WTC11 (cell line): Measurements from ENCODE around the gene ACOXL. TPM values are rescaled to one million over a fixed set of nuclear protein-coding genes. Genes with fewer than 3 reads are reported as not detected.

Experiments used
- ATAC-seq: fragments of 200-7000 bp; cut with Tn5 transposase; 2 replicates; pipeline ENCODE4 v1.10.0; 2021; ENCODE audit warnings: mild to moderate bottlenecking, moderate library complexity
- CTCF ChIA-PET: fragments of 300-600 bp; sonication (Branson Sonifier 250); formaldehyde crosslinking; loops from one replicate; lab custom pipeline; 2021; ENCODE audit warnings: antibody characterized with exemption; lab: Charles Lee
- POLR2A ChIA-PET: fragments of 350-600 bp; sonication (Branson Sonifier 250); formaldehyde crosslinking; loops from one replicate; lab custom pipeline; 2021; ENCODE audit warnings: antibody characterized with exemption; lab: Charles Lee
- DNase-seq: peaks from one replicate; pipeline ENCODE4 v3.0.0; 2021; ENCODE audit warnings: low spot score
- H3K27ac Mint-ChIP-seq: 2 replicates; pipeline ENCODE4 v1.8.0; 2021; ENCODE audit warnings: mixed read lengths
- H3K27me3 Mint-ChIP-seq: 2 replicates; pipeline ENCODE4 v1.8.0; 2021; ENCODE audit warnings: low read depth, mild to moderate bottlenecking, moderate library complexity, mixed read lengths
- H3K36me3 Mint-ChIP-seq: 2 replicates; pipeline ENCODE4 v1.8.0; 2021; ENCODE audit warnings: mixed read lengths
- H3K4me1 Mint-ChIP-seq: 2 replicates; pipeline ENCODE4 v1.8.0; 2022; ENCODE audit warnings: mixed read lengths
- H3K4me3 Mint-ChIP-seq: 2 replicates; pipeline ENCODE4 v1.8.0; 2021; ENCODE audit warnings: mild to moderate bottlenecking, moderate library complexity, mixed read lengths
- H3K9me3 Mint-ChIP-seq: 2 replicates; pipeline ENCODE4 v1.8.0; 2021; ENCODE audit warnings: mixed read lengths
- AR ChIP-seq: fragments of 250-450 bp; sonication (Bioruptor Pico); IDR thresholded peaks from 2 replicates; pipeline ENCODE4 v1.9.0; 2021; ENCODE audit warnings: mild to moderate bottlenecking
- ATF3 ChIP-seq: sonication (generic); formaldehyde crosslinking; conservative IDR thresholded peaks from 2 replicates; pipeline ENCODE4 v1.8.1; 2022; ENCODE audit warnings: mild to moderate bottlenecking, missing genetic modification reagents
- ELF4 ChIP-seq: sonication (generic); formaldehyde crosslinking; IDR thresholded peaks from 2 replicates; pipeline ENCODE4 v1.8.1; 2022; ENCODE audit warnings: low read depth, mild to moderate bottlenecking, moderate library complexity, missing genetic modification reagents
- ERG ChIP-seq: fragments of 250-450 bp; sonication (Bioruptor Pico); IDR thresholded peaks from 2 replicates; pipeline ENCODE4 v1.8.0; 2021; ENCODE audit warnings: mild to moderate bottlenecking
- FOXP4 ChIP-seq: sonication (generic); formaldehyde crosslinking; IDR thresholded peaks from 2 replicates; pipeline ENCODE4 v1.8.0; 2022; ENCODE audit warnings: mild to moderate bottlenecking, missing genetic modification reagents
- GABPB1 ChIP-seq: sonication (generic); formaldehyde crosslinking; IDR thresholded peaks from 2 replicates; pipeline ENCODE4 v1.8.1; 2023; ENCODE audit warnings: mild to moderate bottlenecking, missing genetic modification reagents
- IRF1 ChIP-seq: sonication (generic); formaldehyde crosslinking; IDR thresholded peaks from 2 replicates; pipeline ENCODE4 v1.8.0; 2023; ENCODE audit warnings: missing genetic modification reagents
- IRF2 ChIP-seq: sonication (generic); formaldehyde crosslinking; IDR thresholded peaks from 2 replicates; pipeline ENCODE4 v1.8.0; 2022; ENCODE audit warnings: low read depth, missing genetic modification reagents, borderline replicate concordance
- MXD4 ChIP-seq: fragments of 250-450 bp; sonication (Bioruptor Pico); IDR thresholded peaks from 2 replicates; pipeline ENCODE4 v1.8.0; 2021; ENCODE audit warnings: mild to moderate bottlenecking, moderate library complexity, borderline replicate concordance
- OVOL2 ChIP-seq: fragments of 250-450 bp; sonication (Bioruptor Pico); IDR thresholded peaks from 2 replicates; pipeline ENCODE4 v1.9.0; 2021; ENCODE audit warnings: mild to moderate bottlenecking, borderline replicate concordance
- PREB ChIP-seq: sonication (generic); formaldehyde crosslinking; IDR thresholded peaks from 2 replicates; pipeline ENCODE4 v1.8.1; 2022; ENCODE audit warnings: mild to moderate bottlenecking, missing genetic modification reagents, moderate library complexity, borderline replicate concordance
- ZMAT4 ChIP-seq: fragments of 250-450 bp; sonication (Bioruptor Pico); IDR thresholded peaks from 2 replicates; pipeline ENCODE4 v1.9.0; 2021; ENCODE audit warnings: mild to moderate bottlenecking
- ZNF232 ChIP-seq: sonication (generic); formaldehyde crosslinking; IDR thresholded peaks from 2 replicates; pipeline ENCODE4 v1.8.0; 2022; ENCODE audit warnings: mild to moderate bottlenecking, missing genetic modification reagents
- ZNF263 ChIP-seq: sonication (generic); formaldehyde crosslinking; IDR thresholded peaks from 2 replicates; pipeline ENCODE4 v1.8.1; 2022; ENCODE audit warnings: low read depth, mild to moderate bottlenecking, moderate library complexity, missing genetic modification reagents
- ZNF425 ChIP-seq: fragments of 250-450 bp; sonication (Bioruptor Pico); conservative IDR thresholded peaks from 2 replicates; pipeline ENCODE4 v1.9.0; 2021; ENCODE audit warnings: mild to moderate bottlenecking
- total RNA-seq: library from RNA; stranded (reverse); gene quantifications from 3 replicates; pipeline ENCODE4 v1.2.3, GENCODE V29; 2021

Gene ACOXL
- total RNA-seq, 1 experiment from 2014 or later, result 14.9 TPM

GRCh38 chr2:110881908-110882307, 149.5 kb downstream of the ACOXL start (continued):
- no peak for TF ChIP-seq FOXP4 (CRISPR knock-in tag)

- TF ChIP-seq MXD4 (CRISPR knock-in tag) (no peak), FOXP4 (CRISPR knock-in tag) (no peak), ERG (CRISPR knock-in tag) (no peak), ATF3 (CRISPR knock-in tag) (no peak), ZNF425 (CRISPR knock-in tag) (no peak), PREB (CRISPR knock-in tag) (no peak), OVOL2 (CRISPR knock-in tag) (no peak), ZNF232 (CRISPR knock-in tag) (no peak), IRF1 (CRISPR knock-in tag) (no peak)
- TF ChIP-seq, all 79 proteins: peak for 0
- ATAC-seq (no peak), DNase-seq (no peak)
- peaks cover 8% of the 10 kb centered on the region for H3K36me3 Mint-ChIP-seq
- ChIA-PET POLR2A (no interaction called here), CTCF (no interaction called here)
- no peak overlapping the region for H3K27ac Mint-ChIP-seq
- H3K4me3 Mint-ChIP-seq, result no peak overlapping the region
- H3K9me3 Mint-ChIP-seq, result peaks cover 10% of the 10 kb centered on the region
- no peaks in the 10 kb centered on the region for H3K27me3 Mint-ChIP-seq
- H3K4me1 Mint-ChIP-seq, result peaks cover 13% of the 10 kb centered on the region
Observed at GRCh38 chr2:110883406-110883805, 151.0 kb downstream of the ACOXL start.

- ATAC-seq (no peak), DNase-seq (no peak)
- H3K9me3 Mint-ChIP-seq, result peaks cover 18% of the 10 kb centered on the region
- CTCF ChIA-PET, result interaction anchor here (1.4 kb wide), 1 partner anchor 8 kb away, joined by 5 read pairs; no protein-coding TSS in a partner anchor
- no peaks in the 10 kb centered on the region for H3K27me3 Mint-ChIP-seq
- H3K4me1 Mint-ChIP-seq, result peaks cover 16% of the 10 kb centered on the region
- H3K27ac Mint-ChIP-seq, result no peak overlapping the region
- H3K4me3 Mint-ChIP-seq, result no peak overlapping the region
- H3K36me3 Mint-ChIP-seq, result peaks cover 15% of the 10 kb centered on the region
- POLR2A ChIA-PET, result no interaction called here
- TF ChIP-seq ZNF425 (CRISPR knock-in tag) (no peak), GABPB1 (CRISPR knock-in tag) (no peak), IRF2 (CRISPR knock-in tag) (no peak), ZMAT4 (CRISPR knock-in tag) (no peak), ZNF263 (no peak), AR (no peak), ELF4 (CRISPR knock-in tag) (no peak)
Observed at GRCh38 chr2:110885256-110885655, 152.9 kb downstream of the ACOXL start.
